A673 (cell line): ENCODE results near the gene FREY1.

ENCODE experiments used
- EZH2 ChIP-seq: fragments of 200-600 bp; sonication (generic); IDR thresholded peaks from 2 replicates; pipeline ENCODE4 v1.6.1; 2017; ENCODE audit warnings: borderline replicate concordance, low read depth, mild to moderate bottlenecking, mixed read lengths, antibody characterized with exemption, low read length; ENCODE audit not compliant: poor library complexity, severe bottlenecking
- TF ChIP-seq, protein P1 (sequence below): fragments of 300-800, 200-600 bp; sonication (generic); conservative IDR thresholded peaks from 2 replicates; pipeline ENCODE4 v1.5.1; 2017; ENCODE audit warnings: low read depth, mild to moderate bottlenecking, antibody characterized with exemption, low read length, moderate library complexity, mixed read lengths

DNA sequence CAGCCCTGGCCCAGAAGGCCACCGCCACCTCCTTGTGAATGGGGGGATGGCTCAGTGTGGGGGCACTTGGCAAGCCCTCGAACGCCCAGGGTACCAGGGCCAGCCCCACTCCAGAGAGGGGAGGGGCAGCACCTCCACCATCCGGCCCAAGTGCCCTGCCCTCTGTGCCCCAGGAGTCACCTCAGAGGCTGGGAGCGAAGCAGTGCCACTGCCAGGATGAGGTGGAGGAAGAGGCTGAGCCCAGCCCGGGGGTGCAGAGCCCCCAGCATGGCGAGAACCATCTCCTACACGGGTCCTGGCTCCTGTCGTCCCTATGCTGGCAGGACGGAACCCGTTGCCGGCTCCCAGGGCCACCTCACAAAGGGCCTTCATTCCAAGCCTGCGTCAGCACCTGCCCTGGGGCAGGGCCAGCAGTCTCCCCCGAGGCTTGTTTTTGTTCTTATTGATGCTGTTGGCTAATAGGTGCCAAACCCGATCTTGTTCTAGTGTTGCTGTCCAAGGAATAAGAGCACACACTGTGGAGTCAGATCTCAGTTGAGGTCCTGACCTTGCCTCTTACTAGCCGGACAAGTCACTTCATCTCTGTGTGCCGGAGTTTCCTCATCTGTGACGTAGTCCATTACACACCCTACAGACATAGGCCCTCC, at the start of gene FREY1:
- TF ChIP-seq, protein P1, sequence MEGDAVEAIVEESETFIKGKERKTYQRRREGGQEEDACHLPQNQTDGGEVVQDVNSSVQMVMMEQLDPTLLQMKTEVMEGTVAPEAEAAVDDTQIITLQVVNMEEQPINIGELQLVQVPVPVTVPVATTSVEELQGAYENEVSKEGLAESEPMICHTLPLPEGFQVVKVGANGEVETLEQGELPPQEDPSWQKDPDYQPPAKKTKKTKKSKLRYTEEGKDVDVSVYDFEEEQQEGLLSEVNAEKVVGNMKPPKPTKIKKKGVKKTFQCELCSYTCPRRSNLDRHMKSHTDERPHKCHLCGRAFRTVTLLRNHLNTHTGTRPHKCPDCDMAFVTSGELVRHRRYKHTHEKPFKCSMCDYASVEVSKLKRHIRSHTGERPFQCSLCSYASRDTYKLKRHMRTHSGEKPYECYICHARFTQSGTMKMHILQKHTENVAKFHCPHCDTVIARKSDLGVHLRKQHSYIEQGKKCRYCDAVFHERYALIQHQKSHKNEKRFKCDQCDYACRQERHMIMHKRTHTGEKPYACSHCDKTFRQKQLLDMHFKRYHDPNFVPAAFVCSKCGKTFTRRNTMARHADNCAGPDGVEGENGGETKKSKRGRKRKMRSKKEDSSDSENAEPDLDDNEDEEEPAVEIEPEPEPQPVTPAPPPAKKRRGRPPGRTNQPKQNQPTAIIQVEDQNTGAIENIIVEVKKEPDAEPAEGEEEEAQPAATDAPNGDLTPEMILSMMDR: no peak
- no peak for TF ChIP-seq EZH2
